HCT116 (cell line): ENCODE data around the gene RND3.

ENCODE experiments used
- EZH2 ChIP-seq: fragments of 200-600 bp; sonication (generic); IDR thresholded peaks from 2 replicates; pipeline ENCODE4 v1.6.1; 2017; ENCODE audit warnings: antibody characterized with exemption, mixed run types
- SP1 ChIP-seq: IDR thresholded peaks from 2 replicates; pipeline ENCODE4 v1.6.1; 2012; ENCODE audit warnings: low read depth
- ZNF274 ChIP-seq: fragments of 200-500 bp; sonication (Bioruptor generic); IDR thresholded peaks from 2 replicates; pipeline ENCODE4 v1.6.1; 2014; ENCODE audit warnings: mild to moderate bottlenecking, low read depth, low read length, inconsistent platforms
- TF ChIP-seq, protein P1 (sequence below), 3 experiments: fragments of 200-600 bp in 1 of 3; sonication (generic) in 1 of 3; IDR thresholded peaks in 2 of 3; conservative IDR thresholded peaks in 1 of 3; 2 replicates each; pipeline ENCODE4 v1.5.1; 2012 to 2017; ENCODE audit warnings: low read depth in 2 of 3, low read length in 2 of 3, antibody characterized with exemption in 1 of 3, borderline replicate concordance in 1 of 3, control low read depth in 1 of 3, mild to moderate bottlenecking in 1 of 3, mixed read lengths in 1 of 3, mixed run types in 1 of 3, moderate library complexity in 1 of 3; ENCODE audit not compliant: insufficient read depth in 1 of 3
- TF ChIP-seq, protein P2 (sequence below): IDR thresholded peaks from 2 replicates; pipeline ENCODE4 v1.6.1; 2011; ENCODE audit warnings: mild to moderate bottlenecking, low read length, moderate library complexity; ENCODE audit not compliant: insufficient replicate concordance; ENCODE audit errors: extremely low read depth

DNA sequence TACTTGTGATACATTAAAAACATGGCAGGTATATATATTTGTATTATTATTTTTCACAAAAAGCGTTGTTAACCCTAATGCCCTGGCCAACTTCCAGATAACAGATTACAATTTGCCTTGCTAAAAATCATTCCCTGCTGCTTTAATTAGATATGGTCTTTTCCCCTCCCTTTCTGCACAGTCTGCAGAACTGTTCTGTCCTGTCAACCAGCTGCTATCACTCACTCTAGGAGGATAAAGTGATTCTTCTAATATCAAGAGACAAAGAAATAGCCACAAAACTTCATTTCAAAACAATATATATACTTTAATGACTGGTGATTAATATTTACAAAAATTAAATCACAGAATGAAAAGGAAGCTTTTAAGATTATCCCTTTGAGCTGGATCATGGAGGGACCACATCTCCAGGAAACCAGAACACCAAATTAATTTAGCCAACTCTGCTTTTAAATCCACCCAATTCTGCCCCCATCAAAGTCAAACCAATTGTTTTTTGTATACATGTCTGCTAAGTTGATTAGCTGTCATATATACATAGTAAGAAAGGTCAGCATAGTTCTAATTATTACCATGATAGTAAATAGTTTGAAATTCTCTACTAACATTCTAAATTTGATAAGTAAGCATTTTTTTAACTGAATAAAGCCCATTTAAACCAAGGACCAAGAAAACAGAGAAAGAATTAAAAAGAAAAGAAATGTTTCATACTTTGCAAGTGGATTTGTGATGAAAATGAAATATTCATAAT, 55.7 kb downstream of the RND3 start:
- TF ChIP-seq EZH2, result no peak
- no peak for TF ChIP-seq SP1
- TF ChIP-seq, protein P1, sequence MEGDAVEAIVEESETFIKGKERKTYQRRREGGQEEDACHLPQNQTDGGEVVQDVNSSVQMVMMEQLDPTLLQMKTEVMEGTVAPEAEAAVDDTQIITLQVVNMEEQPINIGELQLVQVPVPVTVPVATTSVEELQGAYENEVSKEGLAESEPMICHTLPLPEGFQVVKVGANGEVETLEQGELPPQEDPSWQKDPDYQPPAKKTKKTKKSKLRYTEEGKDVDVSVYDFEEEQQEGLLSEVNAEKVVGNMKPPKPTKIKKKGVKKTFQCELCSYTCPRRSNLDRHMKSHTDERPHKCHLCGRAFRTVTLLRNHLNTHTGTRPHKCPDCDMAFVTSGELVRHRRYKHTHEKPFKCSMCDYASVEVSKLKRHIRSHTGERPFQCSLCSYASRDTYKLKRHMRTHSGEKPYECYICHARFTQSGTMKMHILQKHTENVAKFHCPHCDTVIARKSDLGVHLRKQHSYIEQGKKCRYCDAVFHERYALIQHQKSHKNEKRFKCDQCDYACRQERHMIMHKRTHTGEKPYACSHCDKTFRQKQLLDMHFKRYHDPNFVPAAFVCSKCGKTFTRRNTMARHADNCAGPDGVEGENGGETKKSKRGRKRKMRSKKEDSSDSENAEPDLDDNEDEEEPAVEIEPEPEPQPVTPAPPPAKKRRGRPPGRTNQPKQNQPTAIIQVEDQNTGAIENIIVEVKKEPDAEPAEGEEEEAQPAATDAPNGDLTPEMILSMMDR (IDR thresholded peaks at IDR 0.05 in 2 of 3, conservative IDR thresholded peaks at IDR 0.05 in 1 of 3; ENCODE audit: borderline replicate concordance in 1 of 3, insufficient read depth in 1 of 3, low read depth in 2 of 3, low read length in 2 of 3), result no peak
- TF ChIP-seq ZNF274, result no peak
- TF ChIP-seq, protein P2, sequence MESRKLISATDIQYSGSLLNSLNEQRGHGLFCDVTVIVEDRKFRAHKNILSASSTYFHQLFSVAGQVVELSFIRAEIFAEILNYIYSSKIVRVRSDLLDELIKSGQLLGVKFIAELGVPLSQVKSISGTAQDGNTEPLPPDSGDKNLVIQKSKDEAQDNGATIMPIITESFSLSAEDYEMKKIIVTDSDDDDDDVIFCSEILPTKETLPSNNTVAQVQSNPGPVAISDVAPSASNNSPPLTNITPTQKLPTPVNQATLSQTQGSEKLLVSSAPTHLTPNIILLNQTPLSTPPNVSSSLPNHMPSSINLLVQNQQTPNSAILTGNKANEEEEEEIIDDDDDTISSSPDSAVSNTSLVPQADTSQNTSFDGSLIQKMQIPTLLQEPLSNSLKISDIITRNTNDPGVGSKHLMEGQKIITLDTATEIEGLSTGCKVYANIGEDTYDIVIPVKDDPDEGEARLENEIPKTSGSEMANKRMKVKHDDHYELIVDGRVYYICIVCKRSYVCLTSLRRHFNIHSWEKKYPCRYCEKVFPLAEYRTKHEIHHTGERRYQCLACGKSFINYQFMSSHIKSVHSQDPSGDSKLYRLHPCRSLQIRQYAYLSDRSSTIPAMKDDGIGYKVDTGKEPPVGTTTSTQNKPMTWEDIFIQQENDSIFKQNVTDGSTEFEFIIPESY, result no peak
